ENCODE measurements around the gene CTNNBIP1.

GRCh38 chr1:9920606-9921005 is 10.5 kb upstream of the CTNNBIP1 start:
- no peak for TF ChIP-seq CTCF (IDR thresholded peaks at IDR 0.05)
- no peak for TF ChIP-seq POLR2AphosphoS5 (IDR thresholded peaks at IDR 0.05)

All from sigmoid colon (tissue), 4 donors.